ENCODE measurements around the gene ZHX3. TPM values are rescaled to one million over a fixed set of nuclear protein-coding genes. Genes with fewer than 3 reads are reported as not detected.

ZHX3 gene
- total and polyA plus RNA-seq, 2 of the 4 experiments (the other 2 are of a cell fraction), result 25.0 to 28.0 TPM

DNA sequence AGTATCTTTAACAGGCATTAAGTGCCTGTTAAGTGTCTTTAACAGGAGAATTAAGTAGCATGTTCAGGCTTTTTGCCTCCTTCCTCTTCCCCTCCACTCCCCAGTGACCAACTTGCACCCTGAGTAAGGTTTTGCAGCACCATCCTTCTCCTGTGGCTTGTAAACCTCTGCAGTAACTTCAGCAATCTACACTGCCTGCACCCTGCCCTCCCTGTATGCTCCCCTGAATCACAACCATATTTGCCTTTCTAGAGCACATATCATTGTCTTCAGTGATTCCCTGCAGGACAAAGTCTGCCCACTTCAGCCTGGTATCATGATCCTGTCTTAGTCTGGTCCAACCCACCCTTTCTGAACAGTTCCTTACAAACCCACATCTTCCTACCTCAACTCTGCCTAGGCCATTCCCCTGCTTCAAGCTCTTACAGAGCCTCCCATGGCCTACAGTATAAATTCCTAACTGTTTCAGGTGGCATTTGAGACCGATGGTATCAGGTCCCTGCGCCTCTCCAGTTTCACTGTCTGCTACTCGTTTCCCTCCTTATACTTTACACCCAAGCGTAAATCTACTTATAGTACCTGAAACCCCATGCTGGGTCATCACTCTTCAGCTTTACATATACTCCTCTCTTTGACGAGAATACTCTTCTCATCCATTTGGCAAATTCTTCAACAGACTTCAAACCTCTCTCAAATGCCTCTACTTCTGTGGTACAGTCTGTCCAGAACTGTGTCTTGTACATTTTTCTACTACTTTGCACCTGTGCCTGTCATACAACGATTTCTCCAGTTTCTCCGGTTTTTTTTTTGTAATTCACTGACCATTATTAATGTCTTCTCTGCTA is 69.8 kb downstream of the ZHX3 start:
- ATAC-seq (ENCODE audit: low read depth) (no peak), DNase-seq (no peak)
- H3K79me1 ChIP-seq (ENCODE audit: low read depth in 1 of 2, low read length in 2 of 2), result peaks cover 25 to 70% of the 10 kb centered on the region in 2 experiments
- H2BK20ac ChIP-seq (ENCODE audit: low read depth, low read length), result no peak overlapping the region
- H3K56ac ChIP-seq (ENCODE audit: extremely low read depth, insufficient read depth, low read length), result no peak overlapping the region
- no peak overlapping the region for H2BK5ac ChIP-seq (ENCODE audit: low read depth, low read length, poor library complexity, severe bottlenecking)
- H2AFZ ChIP-seq (replicated peaks; ENCODE audit: low read length, poor library complexity), result no peak overlapping the region
- no peaks in the 10 kb centered on the region; the same call in 1 of the 2 replicates for H4K20me1 ChIP-seq (ENCODE audit: insufficient read depth, low read length)
- TF ChIP-seq, protein P1, sequence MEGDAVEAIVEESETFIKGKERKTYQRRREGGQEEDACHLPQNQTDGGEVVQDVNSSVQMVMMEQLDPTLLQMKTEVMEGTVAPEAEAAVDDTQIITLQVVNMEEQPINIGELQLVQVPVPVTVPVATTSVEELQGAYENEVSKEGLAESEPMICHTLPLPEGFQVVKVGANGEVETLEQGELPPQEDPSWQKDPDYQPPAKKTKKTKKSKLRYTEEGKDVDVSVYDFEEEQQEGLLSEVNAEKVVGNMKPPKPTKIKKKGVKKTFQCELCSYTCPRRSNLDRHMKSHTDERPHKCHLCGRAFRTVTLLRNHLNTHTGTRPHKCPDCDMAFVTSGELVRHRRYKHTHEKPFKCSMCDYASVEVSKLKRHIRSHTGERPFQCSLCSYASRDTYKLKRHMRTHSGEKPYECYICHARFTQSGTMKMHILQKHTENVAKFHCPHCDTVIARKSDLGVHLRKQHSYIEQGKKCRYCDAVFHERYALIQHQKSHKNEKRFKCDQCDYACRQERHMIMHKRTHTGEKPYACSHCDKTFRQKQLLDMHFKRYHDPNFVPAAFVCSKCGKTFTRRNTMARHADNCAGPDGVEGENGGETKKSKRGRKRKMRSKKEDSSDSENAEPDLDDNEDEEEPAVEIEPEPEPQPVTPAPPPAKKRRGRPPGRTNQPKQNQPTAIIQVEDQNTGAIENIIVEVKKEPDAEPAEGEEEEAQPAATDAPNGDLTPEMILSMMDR (conservative IDR thresholded peaks at IDR 0.05; ENCODE audit: low read depth, low read length), result no peak
- intact Hi-C loops (cut with micrococcal nuclease), result loop anchor here (5.0 kb wide), 1 partner anchor 70 kb away; the partner anchor contains the start of gene ZHX3
- no peak overlapping the region for H3K9ac ChIP-seq (ENCODE audit: low read depth, low read length)
- peaks cover 12% of the 10 kb centered on the region for H3K9me1 ChIP-seq (ENCODE audit: insufficient read depth, low read length)
- peaks cover 22% of the 10 kb centered on the region for H3K4me1 ChIP-seq (ENCODE audit: control insufficient read depth, insufficient read depth, low read length)
- CTCF ChIA-PET, result interaction anchor here (1.2 kb wide), 1 partner anchor 92 kb away, joined by 3 read pairs; no protein-coding TSS in a partner anchor
- BruUV-seq (replicated peaks), result no TSS peak
- no peak overlapping the region for H2AK9ac ChIP-seq (replicated peaks; ENCODE audit: low read depth, low read length, poor library complexity)
- no peak overlapping the region for H3K4me3 ChIP-seq (ENCODE audit: insufficient read depth, low read depth, low read length)
- H3K27me3 ChIP-seq (ENCODE audit: control insufficient read depth, insufficient read depth, low read length), result no peaks in the 10 kb centered on the region
- in situ Hi-C loops (cut with MboI; ENCODE audit: low sequenced_read_pairs), result no loop called here
- H4K5ac ChIP-seq (ENCODE audit: low read depth, low read length), result no peak overlapping the region
- H4K91ac ChIP-seq (ENCODE audit: insufficient read depth, low read depth, low read length), result no peak overlapping the region
- no peak overlapping the region for H3K4me2 ChIP-seq (ENCODE audit: low read depth, low read length)
- no peak overlapping the region; the same call in 1 of the 2 replicates for H3K14ac ChIP-seq (replicated peaks; ENCODE audit: low read depth, low read length)
- POLR2A ChIA-PET (ENCODE audit: unreplicated experiment), result no interaction called here
- H3K9me3 ChIP-seq (ENCODE audit: control insufficient read depth, insufficient read depth, low read length), result no peaks in the 10 kb centered on the region
- H2AK5ac ChIP-seq (ENCODE audit: low read depth, low read length), result no peak overlapping the region; the same call in 1 of the 2 replicates
- 71% methylated on average over 5 of the region's 7 CpGs; no CpG with 5 or more reads in 1 of the 2 experiments for WGBS, 2 experiments (ENCODE audit: extremely low coverage in 2 of 2, insufficient read length in 1 of 2)
- H3K4ac ChIP-seq (ENCODE audit: low read depth, low read length), result no peak overlapping the region
- no peak overlapping the region for H2BK120ac ChIP-seq (ENCODE audit: low read depth, low read length)
- H3K23ac ChIP-seq (ENCODE audit: low read depth, low read length), result peak overlapping the region; percentile 43; the same call in 1 of the 2 replicates
- no peak overlapping the region for H4K8ac ChIP-seq (ENCODE audit: low read depth in 2 of 2, low read length in 2 of 2)
- H3K36me3 ChIP-seq (ENCODE audit: control insufficient read depth, insufficient read depth, low read length), result no peaks in the 10 kb centered on the region
- no peak overlapping the region for H2BK15ac ChIP-seq (ENCODE audit: low read depth, low read length)
- no peak overlapping the region for H3K18ac ChIP-seq (ENCODE audit: low read depth, low read length)
- dilution Hi-C loops (cut with HindIII; ENCODE audit: low sequenced_read_pairs, unreplicated experiment), result no loop called here
- no peak overlapping the region for H3K27ac ChIP-seq (ENCODE audit: insufficient read depth, low read length)
